K562 (cell line): ENCODE data around the gene NPM3. TPM values are rescaled to one million over a fixed set of nuclear protein-coding genes. Genes with fewer than 3 reads are reported as not detected.

Experiments
- BHLHE40 ChIP-seq: IDR thresholded peaks from 2 replicates; pipeline ENCODE4 v1.6.1; 2011; ENCODE audit warnings: low read length, improper control_type of control experiment
- C11orf30 ChIP-seq: fragments of 450-650 bp; IDR thresholded peaks from 2 replicates; pipeline ENCODE4 v1.6.1; 2016; ENCODE audit warnings: low read depth, mild to moderate bottlenecking
- CBX1 ChIP-seq: sonication (generic); IDR thresholded peaks from 2 replicates; pipeline ENCODE4 v1.6.1; 2016; ENCODE audit warnings: antibody characterized with exemption, low read depth, mild to moderate bottlenecking
- CHD4 ChIP-seq: fragments of 200-600 bp; sonication (generic); IDR thresholded peaks from 3 replicates; pipeline ENCODE4 v1.6.1; 2012; ENCODE audit warnings: low read depth, mild to moderate bottlenecking, mixed read lengths, low read length, inconsistent platforms; ENCODE audit not compliant: insufficient read depth, insufficient replicate concordance, poor library complexity, severe bottlenecking
- E4F1 ChIP-seq: fragments of 250-450 bp; sonication (Bioruptor Pico); IDR thresholded peaks from 2 replicates; pipeline ENCODE4 v1.5.0; 2021; ENCODE audit warnings: mild to moderate bottlenecking, borderline replicate concordance
- FIP1L1 ChIP-seq: fragments of 200-400 bp; formaldehyde crosslinking; IDR thresholded peaks from 2 replicates; pipeline ENCODE4 v1.6.1; 2018; ENCODE audit warnings: mild to moderate bottlenecking, low read depth, low read length; ENCODE audit not compliant: poor library complexity, severe bottlenecking
- FOXK2 ChIP-seq, 2 experiments: fragments of 450-650 bp; IDR thresholded peaks in 1 of 2; conservative IDR thresholded peaks in 1 of 2; 2 replicates each; pipeline ENCODE4 v1.6.1; 2016; ENCODE audit warnings: low read depth in 2 of 2, mild to moderate bottlenecking in 1 of 2
- GABPA ChIP-seq: fragments of 200-800 bp; sonication (Bioruptor generic); conservative IDR thresholded peaks from 2 replicates; pipeline ENCODE4 v1.6.1; 2016; ENCODE audit warnings: low read depth, missing genetic modification characterization, missing compliant biosample characterization
- ID3 ChIP-seq, 2 experiments: fragments of 250-450 bp in 1 of 2; fragments of 450-650 bp in 1 of 2; sonication (Bioruptor Pico) in 1 of 2; IDR thresholded peaks; 2 replicates each; pipeline versions ENCODE4 v1.6.1 to v1.8.0; 2016 to 2021; ENCODE audit warnings: mild to moderate bottlenecking in 2 of 2, moderate library complexity in 2 of 2, missing compliant biosample characterization in 1 of 2, missing genetic modification characterization in 1 of 2
- JUND ChIP-seq, 2 experiments: IDR thresholded peaks; 2 replicates in 1 of 2; 3 replicates in 1 of 2; pipeline ENCODE4 v1.6.1; 2011; ENCODE audit warnings: borderline replicate concordance in 2 of 2, low read depth in 2 of 2, low read length in 2 of 2, improper control_type of control experiment in 1 of 2, missing biosample characterization in 1 of 2, missing genetic modification characterization in 1 of 2, missing genetic modification reagents in 1 of 2
- LEF1 ChIP-seq: fragments of 450-650 bp; IDR thresholded peaks from 2 replicates; pipeline ENCODE4 v1.6.1; 2016; ENCODE audit warnings: mild to moderate bottlenecking
- MCM3 ChIP-seq: fragments of 450-650 bp; IDR thresholded peaks from 2 replicates; pipeline ENCODE4 v1.6.1; 2016
- MYC ChIP-seq, 2 experiments: fragments of 250-450 bp in 1 of 2; sonication (Bioruptor Pico) in 1 of 2; IDR thresholded peaks; 2 replicates each; pipeline versions ENCODE4 v1.5.1 to v1.6.1; 2012 to 2021; ENCODE audit warnings: low read depth in 2 of 2, borderline replicate concordance in 1 of 2, improper control_type of control experiment in 1 of 2, low read length in 1 of 2, mild to moderate bottlenecking in 1 of 2, moderate library complexity in 1 of 2
- RCOR1 ChIP-seq, 2 experiments: IDR thresholded peaks; 2 replicates each; pipeline ENCODE4 v1.6.1; 2012; ENCODE audit warnings: low read depth in 2 of 2, low read length in 2 of 2, borderline replicate concordance in 1 of 2, improper control_type of control experiment in 1 of 2
- RNF2 ChIP-seq: sonication (generic); IDR thresholded peaks from 2 replicates; pipeline ENCODE4 v1.6.1; 2016
- RNF219 ChIP-seq: fragments of 250-450 bp; sonication (Bioruptor Pico); IDR thresholded peaks from 2 replicates; pipeline ENCODE4 v1.5.0; 2022; ENCODE audit warnings: mild to moderate bottlenecking
- SOX6 ChIP-seq: fragments of 450-650 bp; IDR thresholded peaks from 2 replicates; pipeline ENCODE4 v1.6.1; 2014; ENCODE audit warnings: mild to moderate bottlenecking
- TCFL5 ChIP-seq: fragments of 250-450 bp; sonication (Bioruptor Pico); conservative IDR thresholded peaks from 2 replicates; pipeline ENCODE4 v1.6.1; 2021; ENCODE audit warnings: mild to moderate bottlenecking, moderate library complexity, matching md5 sums
- ZNF644 ChIP-seq: fragments of 200-800 bp; sonication (Bioruptor generic); IDR thresholded peaks from 2 replicates; pipeline ENCODE4 v1.6.1; 2016; ENCODE audit warnings: low read depth, missing genetic modification characterization, missing compliant biosample characterization
- polyA plus RNA-seq, 8 experiments: library from polyadenylated mRNA; depleted of rRNA in 4 of 8; stranded (reverse) in 5 of 8; unstranded in 3 of 8; fragments of >200 nt; fragmentation: Nextera tagmentation in 2 of 8; fragmentation: Illumina TruSeq in 1 of 8; extraction: Ambion mirVana in 2 of 8; extraction: Trizol in 1 of 8; gene quantifications; 2 replicates each; pipeline versions ENCODE4 v1.2.1 to v1.2.3, GENCODE V29; 2011 to 2014; ENCODE audit warnings: inconsistent platforms in 1 of 8, missing spikeins in 1 of 8
- total RNA-seq, 7 experiments: library from RNA; depleted of rRNA in 6 of 7; stranded (reverse); fragments of >200 nt in 6 of 7; fragmentation: Illumina TruSeq in 2 of 7; extraction: Trizol in 2 of 7; gene quantifications; 2 replicates each; pipeline versions ENCODE4 v1.2.1 to v1.2.3, GENCODE V29; 2011 to 2021; ENCODE audit warnings: low replicate concordance in 1 of 7

Gene NPM3
- total and polyA plus RNA-seq, 9 of the 15 experiments (the other 6 are each of a cell fraction or from before 2014, with no cell fraction given): 15.2 to 239 (median 114) TPM

DNA sequence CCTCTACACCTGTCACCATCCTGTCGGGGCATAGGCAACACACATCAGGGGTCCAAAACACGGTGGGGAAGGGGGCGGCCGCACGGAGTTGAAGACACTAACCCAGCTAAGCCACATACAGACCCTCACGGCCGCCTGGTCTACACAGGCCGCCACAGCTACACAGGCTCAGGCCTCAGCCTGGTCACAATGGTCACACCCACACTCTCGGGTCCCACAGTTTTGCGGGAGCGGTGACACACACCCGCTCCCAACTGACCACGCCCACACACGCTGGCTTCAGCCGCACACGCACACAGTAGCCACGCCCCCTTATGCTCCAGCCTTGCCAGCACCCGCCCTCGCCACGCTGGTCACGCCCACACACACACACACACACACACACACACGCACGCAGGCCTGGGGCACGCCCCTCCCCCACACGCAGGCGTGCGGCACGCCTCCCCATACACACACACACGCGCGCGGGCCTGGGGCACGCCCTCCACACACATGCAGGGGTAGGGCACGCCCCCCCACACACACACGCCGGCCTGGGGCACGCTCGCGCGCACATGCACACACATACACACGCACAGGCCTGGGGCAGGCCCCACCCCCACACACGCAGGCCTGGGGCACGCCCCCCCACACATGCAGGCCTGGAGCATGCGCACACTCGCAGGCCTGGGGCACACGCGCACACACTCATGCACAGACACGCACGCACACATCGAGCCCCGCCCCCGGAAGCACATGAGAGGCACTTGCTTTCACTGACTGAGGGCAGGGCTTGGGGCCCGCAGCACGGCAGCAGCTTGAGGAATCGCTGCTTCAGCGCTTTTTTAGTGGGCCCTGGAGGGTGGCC is 47.3 kb upstream of the NPM3 start (continued):
- TF ChIP-seq BHLHE40 (peak; percentile 87; the same call in 1 of the 2 replicates), FOXK2 (conservative IDR thresholded peaks at IDR 0.05 in 1 of 2, IDR thresholded peaks at IDR 0.05 in 1 of 2; ENCODE audit: low read depth in 2 of 2) (peak; percentile 76 to 77; a peak in 3 of 4 replicates), CBX1 (0 out of 2 replicates have a peak, but pooled peaks have one; percentile 69), CHD4 (no peak), RNF2 (peak; percentile 57; the same call in 1 of the 2 replicates), RCOR1 (IDR thresholded peaks at IDR 0.05; ENCODE audit: borderline replicate concordance in 1 of 2, low read depth in 2 of 2, low read length in 2 of 2) (no peak), MCM3 (peak; percentile 90), RNF219 (no peak), E4F1 (no peak), ID3 (CRISPR knock-in tag; IDR thresholded peaks at IDR 0.05) (no peak), ID3 (tag; IDR thresholded peaks at IDR 0.05) (peak; percentile 73; the same call in 1 of the 2 replicates), LEF1 (peak; percentile 69), ZNF644 (tag) (peak; percentile 85), FIP1L1 (peak; percentile 47), GABPA (peak; percentile 66; the same call in 1 of the 2 replicates), TCFL5 (CRISPR knock-in tag) (no peak), SOX6 (peak; percentile 79), MYC (IDR thresholded peaks at IDR 0.05; ENCODE audit: low read depth, low read length) (no peak; the same call in 1 of the 2 replicates), MYC (CRISPR knock-in tag; IDR thresholded peaks at IDR 0.05; ENCODE audit: borderline replicate concordance, low read depth) (peak; percentile 62; the same call in 1 of the 2 replicates), C11orf30 (peak; percentile 92), JUND (IDR thresholded peaks at IDR 0.05; ENCODE audit: borderline replicate concordance, low read depth, low read length) (no peak), JUND (tag; IDR thresholded peaks at IDR 0.05; ENCODE audit: borderline replicate concordance, low read depth, low read length) (peak; percentile 73; the same call in 1 of the 3 replicates)
